ENCODE results near the gene SLC9A8.

Gene SLC9A8

DNA sequence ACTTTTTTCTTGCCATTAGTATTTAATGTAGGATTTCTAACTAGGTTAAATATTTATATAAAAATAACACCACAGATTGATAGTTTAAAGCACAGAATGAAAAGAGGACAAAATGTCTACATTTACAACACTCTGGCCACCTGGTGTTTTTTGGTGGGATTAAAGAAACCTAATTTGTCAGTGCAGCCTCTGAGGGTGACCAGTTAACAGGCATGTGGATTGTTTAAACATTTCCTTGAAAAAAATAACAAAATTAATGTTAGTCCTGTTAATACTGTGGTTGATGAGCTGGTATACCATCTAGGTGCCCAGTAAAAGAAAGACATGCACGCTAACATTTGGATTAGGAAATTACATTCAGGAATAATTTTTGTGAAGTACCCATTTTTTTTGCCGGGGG, 8.8 kb downstream of the SLC9A8 start:
- TF ChIP-seq, protein P1, sequence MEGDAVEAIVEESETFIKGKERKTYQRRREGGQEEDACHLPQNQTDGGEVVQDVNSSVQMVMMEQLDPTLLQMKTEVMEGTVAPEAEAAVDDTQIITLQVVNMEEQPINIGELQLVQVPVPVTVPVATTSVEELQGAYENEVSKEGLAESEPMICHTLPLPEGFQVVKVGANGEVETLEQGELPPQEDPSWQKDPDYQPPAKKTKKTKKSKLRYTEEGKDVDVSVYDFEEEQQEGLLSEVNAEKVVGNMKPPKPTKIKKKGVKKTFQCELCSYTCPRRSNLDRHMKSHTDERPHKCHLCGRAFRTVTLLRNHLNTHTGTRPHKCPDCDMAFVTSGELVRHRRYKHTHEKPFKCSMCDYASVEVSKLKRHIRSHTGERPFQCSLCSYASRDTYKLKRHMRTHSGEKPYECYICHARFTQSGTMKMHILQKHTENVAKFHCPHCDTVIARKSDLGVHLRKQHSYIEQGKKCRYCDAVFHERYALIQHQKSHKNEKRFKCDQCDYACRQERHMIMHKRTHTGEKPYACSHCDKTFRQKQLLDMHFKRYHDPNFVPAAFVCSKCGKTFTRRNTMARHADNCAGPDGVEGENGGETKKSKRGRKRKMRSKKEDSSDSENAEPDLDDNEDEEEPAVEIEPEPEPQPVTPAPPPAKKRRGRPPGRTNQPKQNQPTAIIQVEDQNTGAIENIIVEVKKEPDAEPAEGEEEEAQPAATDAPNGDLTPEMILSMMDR (IDR thresholded peaks at IDR 0.05; ENCODE audit: low read depth, low read length): no peak; the same call in 1 of the 2 replicates
- no peak for DNase-seq (ENCODE audit: extremely low read depth, low read depth)

DNA sequence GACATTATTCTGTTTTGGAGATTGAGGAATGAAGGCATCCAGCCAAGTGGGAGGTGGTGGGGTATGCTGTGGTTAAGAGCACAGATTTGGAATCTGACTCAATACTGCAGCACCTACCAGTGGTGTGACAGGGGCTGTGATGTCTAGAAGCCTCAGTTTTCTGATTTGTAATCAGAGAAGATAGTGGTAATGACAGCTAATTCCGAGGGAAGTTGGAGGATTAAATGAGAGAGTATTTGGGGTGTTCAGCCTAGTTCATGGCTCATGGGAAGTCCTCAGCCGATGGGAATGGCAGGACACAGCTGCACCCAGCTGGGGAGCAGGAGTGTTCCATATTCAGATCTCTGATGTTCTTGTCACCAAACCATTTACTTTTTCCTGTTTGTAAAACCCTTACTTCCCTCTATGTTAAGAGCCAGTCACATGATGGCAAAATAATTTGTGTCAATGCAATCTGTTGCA, 9.3 kb downstream of the SLC9A8 start:
- TF ChIP-seq, protein P1 (IDR thresholded peaks at IDR 0.05; ENCODE audit: low read depth, low read length): peak; percentile 67
- DNase-seq (ENCODE audit: extremely low read depth, low read depth): peak; percentile 35

DNA sequence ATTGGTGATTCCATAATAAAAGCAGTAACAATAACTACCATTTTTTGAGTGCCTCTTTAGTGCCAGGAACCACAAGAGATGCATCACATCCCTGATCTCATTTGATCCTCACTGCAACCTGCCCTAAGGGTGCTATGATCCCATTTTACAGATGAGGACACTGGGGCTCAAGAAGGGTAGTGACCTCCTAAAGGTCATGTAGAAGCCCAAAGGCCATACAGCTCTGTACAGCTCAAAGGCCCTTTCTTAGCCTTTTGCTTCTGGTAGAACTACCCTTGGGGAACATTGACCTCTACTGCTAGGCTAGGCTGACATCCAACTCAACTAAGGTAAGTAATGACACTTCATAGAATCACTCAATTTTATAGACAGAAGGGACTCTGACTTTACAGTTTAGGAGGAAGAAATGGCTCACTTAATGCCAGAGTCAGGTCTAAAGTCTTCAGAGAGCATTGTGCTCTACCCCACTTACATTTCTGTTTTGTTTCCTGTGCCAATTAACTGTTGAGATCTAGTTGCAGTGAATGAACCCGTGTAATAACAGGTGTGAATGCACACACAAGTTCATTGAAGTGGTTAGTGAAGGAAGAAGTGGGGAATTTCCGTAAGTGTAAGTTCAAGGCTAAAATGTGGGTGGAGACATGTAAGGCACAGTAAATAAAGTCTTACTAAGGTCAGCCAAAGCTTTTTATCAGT, 10.7 kb downstream of the SLC9A8 start:
- DNase-seq (ENCODE audit: extremely low read depth, low read depth): no peak
- TF ChIP-seq, protein P1 (IDR thresholded peaks at IDR 0.05; ENCODE audit: low read depth, low read length): no peak

DNA sequence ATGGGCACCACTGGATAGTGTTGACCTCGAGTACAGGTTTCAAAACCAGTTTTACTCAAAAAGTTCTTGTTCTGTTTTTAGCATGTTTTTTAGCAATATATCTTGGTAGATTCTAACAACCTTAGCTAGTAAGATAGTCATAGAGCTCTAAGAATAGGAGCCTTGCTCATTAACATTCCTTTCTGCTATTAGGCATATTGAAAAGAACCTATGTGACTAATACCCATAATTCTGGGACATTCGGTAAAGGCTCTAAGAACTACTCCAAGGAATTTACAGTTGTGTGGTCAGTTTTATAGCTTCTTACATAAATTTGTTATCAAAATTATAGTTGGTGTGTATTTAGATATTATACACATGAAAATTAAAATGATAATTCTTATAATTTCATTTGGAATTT, 11.6 kb downstream of the SLC9A8 start:
- no peak for DNase-seq (ENCODE audit: extremely low read depth, low read depth)
- TF ChIP-seq, protein P1 (IDR thresholded peaks at IDR 0.05; ENCODE audit: low read depth, low read length): no peak

DNA sequence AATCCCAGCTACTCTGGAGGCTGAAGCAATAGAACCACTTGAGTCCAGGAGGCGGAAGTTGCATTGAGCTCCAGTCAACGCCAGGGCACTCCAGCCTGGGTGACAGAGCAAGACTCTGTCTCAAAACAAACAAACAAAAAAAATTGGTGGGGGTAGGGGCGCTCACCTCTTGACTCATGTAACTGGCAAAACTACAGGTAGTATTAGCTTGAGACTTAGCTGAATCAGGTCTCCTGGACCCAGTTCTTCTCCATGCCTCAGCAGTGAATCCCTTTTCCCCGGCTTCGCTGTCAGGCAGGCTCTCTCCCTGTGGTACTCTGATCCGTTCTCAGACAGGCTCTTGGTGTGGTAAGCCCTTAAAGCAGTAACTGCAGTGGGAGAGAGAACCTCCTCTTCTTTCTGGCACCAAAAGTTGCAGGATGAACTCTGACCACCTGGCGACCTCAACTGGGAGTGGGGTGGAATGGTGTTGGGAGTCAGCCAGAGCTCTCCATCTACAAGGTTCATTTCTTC, 12.9 kb downstream of the SLC9A8 start:
- TF ChIP-seq, protein P1 (IDR thresholded peaks at IDR 0.05; ENCODE audit: low read depth, low read length): no peak
- DNase-seq (ENCODE audit: extremely low read depth, low read depth): no peak

DNA sequence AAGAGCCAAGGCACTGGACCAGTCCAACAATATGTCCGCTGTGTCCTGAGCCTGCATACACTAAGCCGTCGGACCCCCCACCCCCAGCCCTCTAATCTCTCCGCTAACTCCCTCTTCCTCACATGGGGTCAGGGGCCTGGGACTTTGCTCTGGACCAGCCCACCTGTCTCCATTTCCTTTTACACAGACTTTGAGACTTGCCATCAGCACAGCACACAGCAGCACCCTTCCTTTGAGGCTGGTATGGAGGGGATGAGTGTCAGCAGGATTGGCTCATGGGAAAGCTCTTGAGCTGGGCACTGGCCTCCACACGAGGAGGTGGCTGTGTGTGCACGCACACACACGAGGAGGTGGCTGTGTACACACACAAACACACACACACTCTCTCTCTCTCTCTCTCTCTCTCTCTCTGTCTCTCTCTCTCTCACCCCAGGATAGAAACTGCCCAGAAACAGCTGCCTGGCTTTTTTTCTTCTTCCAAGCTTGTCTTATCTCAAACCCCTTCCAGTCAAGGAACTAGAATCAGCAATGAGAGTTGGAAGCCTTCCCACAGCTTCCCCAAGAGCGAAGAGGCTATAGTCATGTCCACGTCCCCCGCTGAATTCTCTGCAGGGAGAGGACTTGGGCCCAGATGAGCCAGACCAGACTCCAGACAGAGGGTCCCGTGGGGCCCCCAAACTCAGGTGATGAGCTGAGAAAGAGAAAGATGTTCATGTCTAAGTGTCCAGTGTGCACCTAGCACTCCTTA, 18.6 kb downstream of the SLC9A8 start:
- TF ChIP-seq, protein P1 (IDR thresholded peaks at IDR 0.05; ENCODE audit: low read depth, low read length): no peak
- no peak for DNase-seq (ENCODE audit: extremely low read depth, low read depth)

Measured in AG09319 (cell line).